Suprapubic skin (tissue), 4 donors: ENCODE data around the gene SLC26A4.

Experiments
- CTCF ChIP-seq, 2 donors: fragments of 200-600 bp in 1 of 2; fragments of 450-650 bp in 1 of 2; sonication (generic) in 1 of 2; IDR thresholded peaks; one replicate each; pipeline ENCODE4 v1.5.1; 2016 to 2019; ENCODE audit warnings: antibody characterized with exemption in 2 of 2, mild to moderate bottlenecking in 1 of 2, moderate library complexity in 1 of 2
- EP300 ChIP-seq: sonication (generic); formaldehyde crosslinking; IDR thresholded peaks from one replicate; pipeline ENCODE4 v1.6.1; 2017; ENCODE audit warnings: antibody characterized with exemption
- POLR2A ChIP-seq, 2 donors: fragments of 450-650 bp; IDR thresholded peaks; one replicate each; pipeline ENCODE4 v1.6.1; 2017; ENCODE audit warnings: antibody characterized with exemption in 2 of 2, mild to moderate bottlenecking in 2 of 2, moderate library complexity in 2 of 2
- POLR2AphosphoS5 ChIP-seq, 3 donors: sonication (generic); formaldehyde crosslinking; IDR thresholded peaks; one replicate each; pipeline ENCODE4 v1.6.1; 2017; ENCODE audit warnings: antibody characterized with exemption in 3 of 3

GRCh38 chr7:107742678-107743566 lies 82.3 kb downstream of the SLC26A4 start:
- TF ChIP-seq EP300 (no peak), CTCF (IDR thresholded peaks at IDR 0.05) (no peak), POLR2A (IDR thresholded peaks at IDR 0.05) (no peak), POLR2AphosphoS5 (IDR thresholded peaks at IDR 0.05) (no peak)
